NCI-H128 (cell line): ENCODE measurements around the gene ZNF208.
"Not testable (repeated sequence)": the region's sequence is repeated elsewhere in the genome, so short reads cannot be mapped to it uniquely, and the experiment has no call there.

Experiments used
- DNase-seq: peaks from one replicate; lab custom pipeline; 2025; ENCODE audit not compliant: unreplicated experiment; lab: John Stamatoyannopoulos, UW

The ZNF208 gene

GRCh38 chr19:21885516-21885915 lies 125.2 kb downstream of the ZNF208 start:
- not testable (repeated sequence) for DNase-seq

GRCh38 chr19:21884786-21885185 lies 126.0 kb downstream of the ZNF208 start:
- not testable (repeated sequence) for DNase-seq

- no peak for DNase-seq
Measured at GRCh38 chr19:21883516-21883915, 127.2 kb downstream of the ZNF208 start.
